Vagina (tissue), 2 donors: Measurements from ENCODE around the gene PRDM15.

Source experiments
- POLR2A ChIP-seq, 2 donors: fragments of 450-650 bp; IDR thresholded peaks; one replicate each; pipeline ENCODE4 v1.6.1; 2017; ENCODE audit warnings: antibody characterized with exemption in 2 of 2, mild to moderate bottlenecking in 2 of 2, moderate library complexity in 2 of 2
- POLR2AphosphoS5 ChIP-seq, 2 donors: sonication (generic); formaldehyde crosslinking; IDR thresholded peaks; one replicate each; pipeline ENCODE4 v1.9.0; 2017; ENCODE audit warnings: antibody characterized with exemption in 2 of 2, mild to moderate bottlenecking in 2 of 2, low read depth in 1 of 2; ENCODE audit not compliant: insufficient read depth in 1 of 2
- TF ChIP-seq, protein P1 (sequence below), 3 experiments: fragments of 450-650 bp in 2 of 3; fragments of 200-600 bp in 1 of 3; sonication (generic) in 1 of 3; IDR thresholded peaks; one replicate each; pipeline ENCODE4 v1.5.1; 2017 to 2019; ENCODE audit warnings: antibody characterized with exemption in 3 of 3, mild to moderate bottlenecking in 2 of 3, moderate library complexity in 2 of 3

DNA sequence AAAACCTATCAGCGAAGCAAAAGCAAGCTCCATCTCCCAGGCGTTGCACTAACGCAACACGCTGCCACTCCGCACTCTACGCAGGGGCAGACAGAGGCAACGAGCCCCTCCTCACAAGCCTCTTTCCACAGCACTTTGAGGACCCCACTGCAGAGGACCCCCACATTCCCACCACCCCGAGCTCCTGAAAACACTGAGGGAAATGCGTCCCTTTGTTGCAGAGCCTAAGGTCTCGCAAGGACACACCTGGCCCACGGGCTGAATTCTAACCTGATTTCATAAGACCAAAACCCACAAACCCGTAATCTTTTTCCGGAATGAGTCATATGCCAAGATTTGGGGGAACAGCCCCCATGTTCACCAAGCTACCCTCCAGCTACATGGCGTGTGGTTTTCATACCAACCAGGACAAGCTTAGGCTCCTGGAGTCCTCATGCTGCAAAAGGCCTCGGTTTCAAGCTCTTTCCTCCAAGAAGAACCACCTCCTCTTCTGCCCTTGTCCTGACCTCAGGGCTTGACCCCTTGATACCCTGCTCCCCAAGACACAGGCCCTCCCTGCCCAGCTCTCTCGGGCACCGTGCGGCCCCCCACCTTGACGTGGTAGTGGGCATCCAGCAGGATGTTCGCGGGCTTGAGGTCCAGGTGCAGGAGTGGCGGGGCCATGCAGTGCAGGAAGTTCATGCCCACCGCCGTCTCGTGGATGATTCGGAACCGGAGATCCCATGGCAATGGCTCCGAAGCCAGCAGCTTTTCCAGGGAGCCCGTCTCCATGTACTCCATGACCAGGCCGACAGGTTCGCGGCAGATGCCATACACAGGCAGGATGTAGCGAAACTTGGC, 123.0 kb downstream of the PRDM15 start:
- TF ChIP-seq, protein P1, sequence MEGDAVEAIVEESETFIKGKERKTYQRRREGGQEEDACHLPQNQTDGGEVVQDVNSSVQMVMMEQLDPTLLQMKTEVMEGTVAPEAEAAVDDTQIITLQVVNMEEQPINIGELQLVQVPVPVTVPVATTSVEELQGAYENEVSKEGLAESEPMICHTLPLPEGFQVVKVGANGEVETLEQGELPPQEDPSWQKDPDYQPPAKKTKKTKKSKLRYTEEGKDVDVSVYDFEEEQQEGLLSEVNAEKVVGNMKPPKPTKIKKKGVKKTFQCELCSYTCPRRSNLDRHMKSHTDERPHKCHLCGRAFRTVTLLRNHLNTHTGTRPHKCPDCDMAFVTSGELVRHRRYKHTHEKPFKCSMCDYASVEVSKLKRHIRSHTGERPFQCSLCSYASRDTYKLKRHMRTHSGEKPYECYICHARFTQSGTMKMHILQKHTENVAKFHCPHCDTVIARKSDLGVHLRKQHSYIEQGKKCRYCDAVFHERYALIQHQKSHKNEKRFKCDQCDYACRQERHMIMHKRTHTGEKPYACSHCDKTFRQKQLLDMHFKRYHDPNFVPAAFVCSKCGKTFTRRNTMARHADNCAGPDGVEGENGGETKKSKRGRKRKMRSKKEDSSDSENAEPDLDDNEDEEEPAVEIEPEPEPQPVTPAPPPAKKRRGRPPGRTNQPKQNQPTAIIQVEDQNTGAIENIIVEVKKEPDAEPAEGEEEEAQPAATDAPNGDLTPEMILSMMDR (IDR thresholded peaks at IDR 0.05), result no peak
- no peak for TF ChIP-seq POLR2A (IDR thresholded peaks at IDR 0.05)
- no peak for TF ChIP-seq POLR2AphosphoS5 (IDR thresholded peaks at IDR 0.05; ENCODE audit: insufficient read depth in 1 of 2, low read depth in 1 of 2)
